NB4 (cell line): Measurements from ENCODE around the gene WDR86.

Source experiments
- DNase-seq: peaks from one replicate; pipeline ENCODE4 v3.0.0; 2010; ENCODE audit warnings: low read depth
- H3K4me3 ChIP-seq: one replicate; pipeline ENCODE4 v1.5.1; 2011; ENCODE audit warnings: mild to moderate bottlenecking, low read depth, low read length, moderate library complexity
- CTCF ChIP-seq: IDR thresholded peaks from one replicate; pipeline ENCODE4 v1.5.1; 2012; ENCODE audit warnings: low read depth, low read length
- MAX ChIP-seq: IDR thresholded peaks from 2 replicates; pipeline ENCODE4 v1.6.1; 2011; ENCODE audit warnings: low read depth, low read length
- MYC ChIP-seq: IDR thresholded peaks from 2 replicates; pipeline ENCODE4 v1.6.1; 2011; ENCODE audit warnings: low read depth, low read length
- POLR2A ChIP-seq: IDR thresholded peaks from 2 replicates; pipeline ENCODE4 v1.6.1; 2011; ENCODE audit warnings: mild to moderate bottlenecking; ENCODE audit not compliant: insufficient read length; ENCODE audit errors: extremely low read depth

The WDR86 gene

GRCh38 chr7:151367284-151367683 is 42.6 kb downstream of the WDR86 start:
- no peak for DNase-seq
- no peak for TF ChIP-seq CTCF
- no peak for TF ChIP-seq MYC
- TF ChIP-seq MAX: no peak
- TF ChIP-seq POLR2A: no peak
- no peak overlapping the region for H3K4me3 ChIP-seq

GRCh38 chr7:151366880-151367222 is 43.0 kb downstream of the WDR86 start:
- TF ChIP-seq POLR2A: no peak
- no peak for TF ChIP-seq MYC
- no peak for TF ChIP-seq CTCF
- TF ChIP-seq MAX: no peak
- no peak overlapping the region for H3K4me3 ChIP-seq
- DNase-seq: no peak

- H3K4me3 ChIP-seq: no peak overlapping the region
- DNase-seq: no peak
- TF ChIP-seq MYC: no peak
- no peak for TF ChIP-seq MAX
- no peak for TF ChIP-seq POLR2A
- TF ChIP-seq CTCF: no peak
Measured at GRCh38 chr7:151366166-151366879, 43.5 kb downstream of the WDR86 start.

- H3K4me3 ChIP-seq: no peak overlapping the region
- no peak for TF ChIP-seq MAX
- DNase-seq: no peak
Measured at GRCh38 chr7:151363182-151363581, 46.7 kb downstream of the WDR86 start.

GRCh38 chr7:151361193-151361959 is 48.5 kb downstream of the WDR86 start:
- no peak for DNase-seq
- H3K4me3 ChIP-seq: no peak overlapping the region
- TF ChIP-seq POLR2A (no peak), MAX (no peak), CTCF (no peak), MYC (no peak)

GRCh38 chr7:151352512-151352911 is 57.3 kb downstream of the WDR86 start:
- H3K4me3 ChIP-seq: no peak overlapping the region
- DNase-seq: no peak
- TF ChIP-seq MYC: no peak
- no peak for TF ChIP-seq POLR2A
- TF ChIP-seq CTCF: no peak
- no peak for TF ChIP-seq MAX
